Measurements from ENCODE around the gene TINCR. TPM values are rescaled to one million over a fixed set of nuclear protein-coding genes. Genes with fewer than 3 reads are reported as not detected.

Gene TINCR
- total RNA-seq, 1 experiment from 2014 or later: 0.34 TPM

GRCh38 chr19:5564930-5565329 lies 2.8 kb downstream of the TINCR start:
- no TSS peak for BruUV-seq (replicated peaks)

GRCh38 chr19:5563935-5564612 lies 3.7 kb downstream of the TINCR start:
- TF ChIP-seq CTCF (conservative IDR thresholded peaks at IDR 0.05; ENCODE audit: low read depth, low read length) (no peak), EZH2 (IDR thresholded peaks at IDR 0.05; ENCODE audit: borderline replicate concordance, low read depth, low read length, poor library complexity, severe bottlenecking) (no peak)
- peaks cover 7% of the 10 kb centered on the region for H3K27me3 ChIP-seq (replicated peaks; ENCODE audit: insufficient read depth, low read depth, low read length, poor library complexity)
- H3K36me3 ChIP-seq (ENCODE audit: insufficient read depth, low read length, poor library complexity, severe bottlenecking): no peaks in the 10 kb centered on the region
- H3K27ac ChIP-seq (ENCODE audit: low read depth, low read length, poor library complexity, severe bottlenecking): no peak overlapping the region
- DNase-seq (ENCODE audit: low spot score): peak; percentile 47
- ChIA-PET POLR2A (ENCODE audit: low non-redundant PET) (no interaction called here), CTCF (no interaction called here)
- no peaks in the 10 kb centered on the region for H3K9me3 ChIP-seq (ENCODE audit: low read depth, low read length, poor library complexity, severe bottlenecking)
- H3K4me3 ChIP-seq (ENCODE audit: low read depth, low read length, poor library complexity, severe bottlenecking): no peak overlapping the region
- intact Hi-C loops (cut with micrococcal nuclease; ENCODE audit: unreplicated experiment): no loop called here
- BruUV-seq (replicated peaks): no TSS peak
- no peaks in the 10 kb centered on the region for H3K4me1 ChIP-seq (ENCODE audit: insufficient read depth, low read length, poor library complexity, severe bottlenecking)

More at GRCh38 chr19:5564930-5565329, 2.8 kb downstream of the TINCR start:
- Histone ChIP-seq H3K27ac (ENCODE audit: low read depth, low read length, poor library complexity, severe bottlenecking) (no peak overlapping the region), H3K4me3 (ENCODE audit: low read depth, low read length, poor library complexity, severe bottlenecking) (no peak overlapping the region), H3K27me3 (replicated peaks; ENCODE audit: insufficient read depth, low read depth, low read length, poor library complexity) (peaks cover 7% of the 10 kb centered on the region), H3K36me3 (ENCODE audit: insufficient read depth, low read length, poor library complexity, severe bottlenecking) (no peaks in the 10 kb centered on the region), H3K9me3 (ENCODE audit: low read depth, low read length, poor library complexity, severe bottlenecking) (no peaks in the 10 kb centered on the region), H3K4me1 (ENCODE audit: insufficient read depth, low read length, poor library complexity, severe bottlenecking) (no peaks in the 10 kb centered on the region)
- CTCF ChIA-PET: no interaction called here
- DNase-seq (ENCODE audit: low spot score): no peak
- POLR2A ChIA-PET (ENCODE audit: low non-redundant PET): no interaction called here
- TF ChIP-seq CTCF (conservative IDR thresholded peaks at IDR 0.05; ENCODE audit: low read depth, low read length) (no peak), EZH2 (IDR thresholded peaks at IDR 0.05; ENCODE audit: borderline replicate concordance, low read depth, low read length, poor library complexity, severe bottlenecking) (no peak)
- intact Hi-C loops (cut with micrococcal nuclease; ENCODE audit: unreplicated experiment): no loop called here

- ChIA-PET POLR2A (ENCODE audit: low non-redundant PET) (no interaction called here), CTCF (interaction anchor here (0.7 kb wide), 1 partner anchor 21 kb away, joined by 4 read pairs; no protein-coding TSS in a partner anchor)
- BruUV-seq (replicated peaks): no TSS peak
- no peak for DNase-seq (ENCODE audit: low spot score)
- Histone ChIP-seq H3K36me3 (ENCODE audit: insufficient read depth, low read length, poor library complexity, severe bottlenecking) (no peaks in the 10 kb centered on the region), H3K9me3 (ENCODE audit: low read depth, low read length, poor library complexity, severe bottlenecking) (no peaks in the 10 kb centered on the region), H3K4me3 (ENCODE audit: low read depth, low read length, poor library complexity, severe bottlenecking) (no peak overlapping the region), H3K27ac (ENCODE audit: low read depth, low read length, poor library complexity, severe bottlenecking) (no peak overlapping the region), H3K4me1 (ENCODE audit: insufficient read depth, low read length, poor library complexity, severe bottlenecking) (no peaks in the 10 kb centered on the region), H3K27me3 (replicated peaks; ENCODE audit: insufficient read depth, low read depth, low read length, poor library complexity) (peaks cover 7% of the 10 kb centered on the region)
- TF ChIP-seq EZH2 (IDR thresholded peaks at IDR 0.05; ENCODE audit: borderline replicate concordance, low read depth, low read length, poor library complexity, severe bottlenecking) (no peak), CTCF (conservative IDR thresholded peaks at IDR 0.05; ENCODE audit: low read depth, low read length) (peak; percentile 33; the same call in 1 of the 2 replicates)
- intact Hi-C loops (cut with micrococcal nuclease; ENCODE audit: unreplicated experiment): no loop called here
These were observed 4.7 kb downstream of the TINCR start for GRCh38 chr19:5563008-5563431.
